ENCODE measurements around the gene PPFIA1. TPM values are rescaled to one million over a fixed set of nuclear protein-coding genes. Genes with fewer than 3 reads are reported as not detected.

PPFIA1 gene
- total RNA-seq, 1 experiment from 2014 or later: 63.4 TPM

DNA sequence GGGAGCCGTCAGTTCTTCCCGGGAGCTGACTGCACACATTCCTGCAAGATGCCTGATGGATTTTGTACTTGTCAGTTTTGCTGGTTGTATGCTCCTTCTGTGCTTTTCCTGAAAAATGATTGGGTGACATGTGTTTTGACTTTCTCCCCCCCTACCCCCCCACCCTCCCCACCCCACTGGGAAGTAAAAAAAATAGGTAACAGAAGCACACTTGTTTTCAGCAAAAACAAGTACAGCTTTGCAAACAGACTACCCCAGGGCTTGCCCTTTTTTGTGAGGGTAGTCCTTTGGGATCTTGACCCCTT is 1.1 kb downstream of the PPFIA1 start:
- Histone ChIP-seq H3K9ac (ENCODE audit: extremely low read depth, insufficient read length, low read length) (peak overlapping the region; percentile 9), H3T11ph (ENCODE audit: low read length) (no peak overlapping the region), H3K14ac (ENCODE audit: insufficient read depth, low read length) (no peak overlapping the region), H3K4me1 (ENCODE audit: insufficient read depth, low read length) (no peaks in the 10 kb centered on the region; the same call in 1 of the 2 replicates), H2BK5ac (ENCODE audit: insufficient read length, low read length) (no peak overlapping the region), H3K79me2 (ENCODE audit: insufficient read depth, low read length) (peaks cover 22% of the 10 kb centered on the region), H3K4ac (ENCODE audit: low read depth, low read length) (no peak overlapping the region), H3K18ac (ENCODE audit: insufficient read length, low read depth, low read length) (no peak overlapping the region), H3K79me1 (ENCODE audit: insufficient read depth, low read depth, low read length, poor library complexity, severe bottlenecking) (peaks cover 2% of the 10 kb centered on the region), H4K5ac (ENCODE audit: insufficient read length, low read depth, low read length) (no peak overlapping the region), H4K20me1 (ENCODE audit: control insufficient read depth, insufficient read depth, insufficient read length) (no peaks in the 10 kb centered on the region), H3K23me2 (ENCODE audit: insufficient read length, low read depth, low read length, poor library complexity, severe bottlenecking) (peaks cover 5% of the 10 kb centered on the region), H2AK5ac (ENCODE audit: insufficient read length, low read length) (no peak overlapping the region), H3K9me3 (ENCODE audit: control insufficient read depth, low read depth, low read length) (no peaks in the 10 kb centered on the region), H2BK120ac (ENCODE audit: low read depth, low read length, poor library complexity, severe bottlenecking) (no peak overlapping the region), H3K56ac (ENCODE audit: insufficient read length, low read depth, low read length) (no peak overlapping the region), H3K27me3 (ENCODE audit: insufficient read depth, low read length) (no peaks in the 10 kb centered on the region), H3K23ac (ENCODE audit: insufficient read length, low read depth, low read length) (no peak overlapping the region), H2BK15ac (ENCODE audit: low read depth, low read length) (no peak overlapping the region), H2AFZ (ENCODE audit: low read length) (no peak overlapping the region), H4K91ac (ENCODE audit: insufficient read length, low read depth, low read length) (no peak overlapping the region), H2BK12ac (ENCODE audit: insufficient read length, low read depth, low read length) (no peak overlapping the region), H4K8ac (replicated peaks; ENCODE audit: insufficient read length, low read depth, low read length) (no peak overlapping the region), H2BK20ac (ENCODE audit: low read depth, low read length, poor library complexity, severe bottlenecking) (no peak overlapping the region), H3K4me2 (ENCODE audit: insufficient read depth, insufficient read length, low read length) (peak overlapping the region; percentile 79), H3K27ac (ENCODE audit: insufficient read length, low read depth, low read length) (no peak overlapping the region)
- Mint-ChIP-seq H3K36me3 (ENCODE audit: insufficient read depth in 1 of 3, low read depth in 3 of 3) (peaks cover 22 to 48% (median 45%) of the 10 kb centered on the region in 3 experiments), H3K4me3 (peak overlapping the region; percentile 79 to 96), H3K4me1 (peaks cover 21 to 33% of the 10 kb centered on the region in 2 experiments), H3K27me3 (ENCODE audit: low read depth) (no peaks in the 10 kb centered on the region), H3K9me3 (no peaks in the 10 kb centered on the region), H3K27ac (0 out of 7 replicates have a peak overlapping the region, but pooled peaks of 1 of the 3 experiments have one; percentile 47)
- TF ChIP-seq, protein P1, sequence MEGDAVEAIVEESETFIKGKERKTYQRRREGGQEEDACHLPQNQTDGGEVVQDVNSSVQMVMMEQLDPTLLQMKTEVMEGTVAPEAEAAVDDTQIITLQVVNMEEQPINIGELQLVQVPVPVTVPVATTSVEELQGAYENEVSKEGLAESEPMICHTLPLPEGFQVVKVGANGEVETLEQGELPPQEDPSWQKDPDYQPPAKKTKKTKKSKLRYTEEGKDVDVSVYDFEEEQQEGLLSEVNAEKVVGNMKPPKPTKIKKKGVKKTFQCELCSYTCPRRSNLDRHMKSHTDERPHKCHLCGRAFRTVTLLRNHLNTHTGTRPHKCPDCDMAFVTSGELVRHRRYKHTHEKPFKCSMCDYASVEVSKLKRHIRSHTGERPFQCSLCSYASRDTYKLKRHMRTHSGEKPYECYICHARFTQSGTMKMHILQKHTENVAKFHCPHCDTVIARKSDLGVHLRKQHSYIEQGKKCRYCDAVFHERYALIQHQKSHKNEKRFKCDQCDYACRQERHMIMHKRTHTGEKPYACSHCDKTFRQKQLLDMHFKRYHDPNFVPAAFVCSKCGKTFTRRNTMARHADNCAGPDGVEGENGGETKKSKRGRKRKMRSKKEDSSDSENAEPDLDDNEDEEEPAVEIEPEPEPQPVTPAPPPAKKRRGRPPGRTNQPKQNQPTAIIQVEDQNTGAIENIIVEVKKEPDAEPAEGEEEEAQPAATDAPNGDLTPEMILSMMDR (conservative IDR thresholded peaks at IDR 0.05): no peak
- DNase-seq: no peak
- no CpG with 5 or more reads among the region's 2 CpGs for WGBS (ENCODE audit: extremely low coverage, insufficient read length, low lambda C conversion rate)

All from H9 (cell line).